Lower leg skin (tissue), 4 donors: ENCODE results near the gene PRRX1. TPM values are rescaled to one million over a fixed set of nuclear protein-coding genes. Genes with fewer than 3 reads are reported as not detected.

Source experiments
- DNase-seq, 2 donors: peaks; one replicate each; pipeline ENCODE4 v3.0.0-alpha.2; 2019; ENCODE audit warnings: low spot score in 2 of 2
- H3K4me3 ChIP-seq: fragments of 200-600 bp; sonication (generic); 2 replicates; pipeline ENCODE4 v1.5.1; 2017; ENCODE audit warnings: mild to moderate bottlenecking, low read depth; ENCODE audit not compliant: poor library complexity, severe bottlenecking
- POLR2A ChIP-seq, 2 donors: fragments of 450-650 bp; IDR thresholded peaks; one replicate each; pipeline ENCODE4 v1.6.1; 2016 to 2017; ENCODE audit warnings: antibody characterized with exemption in 2 of 2, mild to moderate bottlenecking in 1 of 2, moderate library complexity in 1 of 2
- WGBS, 2 donors: methylation state at CpG; one replicate each; pipeline ENCODE4 v1.1.5; 2018; 5-methylcytosine and 5-hydroxymethylcytosine counted together
- intact Hi-C: fragments of 100-400 bp; cut with DNase I; formaldehyde crosslinking; loops from one replicate; pipeline ENCODE4 v1.15.0; 2023; ENCODE audit warnings: low total_unique reads
- total RNA-seq, 4 donors: library from RNA; depleted of rRNA; stranded (reverse); fragments of >200 nt; gene quantifications; one replicate each; pipeline ENCODE4 v1.1.0, GENCODE V29; 2016
- TF ChIP-seq, protein P1 (sequence below), 3 donors: fragments of 450-650 bp; IDR thresholded peaks; one replicate each; pipeline ENCODE4 v1.5.1; 2016; ENCODE audit warnings: antibody characterized with exemption in 3 of 3, mild to moderate bottlenecking in 3 of 3, moderate library complexity in 2 of 3

Gene PRRX1
- total RNA-seq, 4 donors from 2014 or later: 7.5 to 32.7 (median 19.8) TPM

DNA sequence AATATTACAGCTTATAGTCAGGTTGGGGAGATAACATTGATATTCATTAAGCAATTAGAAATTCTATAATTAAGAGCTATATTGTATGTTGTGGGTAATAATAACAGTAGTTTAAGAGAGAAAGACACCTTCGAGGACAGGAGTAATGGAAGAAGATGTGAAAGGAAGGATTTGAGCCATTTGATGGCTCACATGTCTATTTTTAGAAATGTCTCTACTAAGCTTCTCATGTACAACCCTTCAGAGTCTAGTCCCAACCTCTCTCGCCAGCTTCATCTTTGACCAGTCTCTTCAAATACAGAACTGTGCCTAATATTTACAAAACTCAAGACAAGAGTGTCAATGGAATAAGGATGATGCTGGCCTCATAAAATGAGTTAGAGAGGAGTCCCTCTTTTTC lies 95.1 kb downstream of the PRRX1 start:
- DNase-seq: no peak
- no peak for TF ChIP-seq POLR2A (IDR thresholded peaks at IDR 0.05)
- TF ChIP-seq, protein P1, sequence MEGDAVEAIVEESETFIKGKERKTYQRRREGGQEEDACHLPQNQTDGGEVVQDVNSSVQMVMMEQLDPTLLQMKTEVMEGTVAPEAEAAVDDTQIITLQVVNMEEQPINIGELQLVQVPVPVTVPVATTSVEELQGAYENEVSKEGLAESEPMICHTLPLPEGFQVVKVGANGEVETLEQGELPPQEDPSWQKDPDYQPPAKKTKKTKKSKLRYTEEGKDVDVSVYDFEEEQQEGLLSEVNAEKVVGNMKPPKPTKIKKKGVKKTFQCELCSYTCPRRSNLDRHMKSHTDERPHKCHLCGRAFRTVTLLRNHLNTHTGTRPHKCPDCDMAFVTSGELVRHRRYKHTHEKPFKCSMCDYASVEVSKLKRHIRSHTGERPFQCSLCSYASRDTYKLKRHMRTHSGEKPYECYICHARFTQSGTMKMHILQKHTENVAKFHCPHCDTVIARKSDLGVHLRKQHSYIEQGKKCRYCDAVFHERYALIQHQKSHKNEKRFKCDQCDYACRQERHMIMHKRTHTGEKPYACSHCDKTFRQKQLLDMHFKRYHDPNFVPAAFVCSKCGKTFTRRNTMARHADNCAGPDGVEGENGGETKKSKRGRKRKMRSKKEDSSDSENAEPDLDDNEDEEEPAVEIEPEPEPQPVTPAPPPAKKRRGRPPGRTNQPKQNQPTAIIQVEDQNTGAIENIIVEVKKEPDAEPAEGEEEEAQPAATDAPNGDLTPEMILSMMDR (IDR thresholded peaks at IDR 0.05): no peak
- 68 to 91% methylated on average over 2 of the region's 2 CpGs for whole genome bisulfite sequencing, 2 donors

DNA sequence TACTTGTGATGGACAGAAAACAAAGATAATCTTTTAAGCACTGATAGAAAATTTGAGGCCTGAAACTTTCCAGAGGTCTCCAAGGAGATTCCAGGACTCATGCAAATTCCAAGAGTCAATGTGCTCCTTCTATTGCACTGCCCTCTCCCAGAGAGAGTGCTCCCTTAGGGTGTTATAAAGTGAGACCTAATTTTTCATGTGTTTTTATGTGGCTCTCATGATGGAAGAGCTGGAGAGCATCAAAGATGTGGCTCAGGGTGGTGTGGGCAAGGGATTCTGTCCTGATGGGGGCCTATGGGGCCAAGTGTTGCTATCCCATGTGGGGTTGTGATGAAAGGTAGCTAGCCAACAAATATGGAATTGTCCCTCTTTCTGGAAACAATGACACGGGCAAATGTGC lies 101.3 kb downstream of the PRRX1 start:
- TF ChIP-seq, protein P1 (IDR thresholded peaks at IDR 0.05): no peak
- TF ChIP-seq POLR2A (IDR thresholded peaks at IDR 0.05): no peak
- H3K4me3 ChIP-seq: no peak overlapping the region
- no peak for DNase-seq
- intact Hi-C loops: no loop called here
- WGBS, 2 donors: 76 to 78% methylated on average over 1 of the region's 1 CpG

More for the DNA sequence above, 95.1 kb downstream of the PRRX1 start:
- H3K4me3 ChIP-seq: no peak overlapping the region
- intact Hi-C loops: no loop called here

DNA sequence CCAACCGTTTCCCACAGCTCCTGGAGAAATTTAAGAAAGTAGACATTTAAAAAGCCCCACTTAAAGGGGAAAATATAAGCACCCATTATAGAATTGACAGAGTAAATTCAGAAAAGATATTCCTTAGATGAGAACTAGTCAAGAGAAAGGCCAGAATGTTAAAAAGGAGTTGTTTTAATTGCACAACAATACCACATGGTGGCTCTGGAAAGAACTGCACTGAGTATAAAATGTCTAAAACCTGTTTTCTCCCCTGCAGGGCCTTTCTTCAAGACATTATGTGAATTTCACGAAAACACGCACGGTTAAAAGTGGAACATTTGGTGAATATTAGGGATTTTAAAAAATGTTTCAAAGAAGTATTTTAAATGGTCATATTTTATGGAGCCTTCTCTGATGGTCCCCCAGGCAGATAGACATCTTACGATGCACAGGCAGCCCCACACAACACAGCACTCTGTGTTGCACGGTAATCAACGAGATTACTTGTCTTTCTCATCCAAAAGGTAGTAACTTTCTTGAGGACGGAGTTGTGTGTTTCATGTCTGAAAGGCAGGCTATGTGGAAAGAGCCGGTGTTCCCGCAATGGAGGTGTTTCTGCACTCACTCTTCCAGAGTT lies 101.9 kb downstream of the PRRX1 start:
- TF ChIP-seq POLR2A (IDR thresholded peaks at IDR 0.05): no peak
- TF ChIP-seq, protein P1 (IDR thresholded peaks at IDR 0.05): no peak
- intact Hi-C loops: no loop called here
- H3K4me3 ChIP-seq: no peak overlapping the region
- no peak for DNase-seq
- WGBS, 2 donors: 65% methylated on average over 10 of the region's 10 CpGs

DNA sequence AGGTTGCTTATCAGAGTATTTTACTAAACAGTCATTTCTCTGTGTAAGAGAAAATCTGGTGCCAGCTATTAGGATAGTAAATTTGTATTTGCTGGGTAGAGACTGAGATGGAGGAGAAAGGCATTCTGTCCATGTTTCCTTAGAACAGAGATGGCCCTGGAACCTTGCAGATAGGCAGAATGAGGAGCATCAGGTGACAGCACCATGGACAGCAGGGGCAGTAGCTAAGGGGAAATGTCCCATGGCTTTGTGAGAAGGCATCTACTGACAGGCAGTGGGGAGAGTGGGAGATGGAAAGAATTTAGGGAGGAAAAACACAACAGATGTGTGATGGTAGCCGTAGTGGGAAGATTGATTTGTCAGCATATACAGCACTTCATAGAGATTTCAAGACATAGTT lies 105.0 kb downstream of the PRRX1 start:
- intact Hi-C loops: no loop called here
- TF ChIP-seq, protein P1 (IDR thresholded peaks at IDR 0.05): no peak
- TF ChIP-seq POLR2A (IDR thresholded peaks at IDR 0.05): no peak
- no peak for DNase-seq
- 90 to 100% methylated on average over 1 of the region's 1 CpG for WGBS, 2 donors
- H3K4me3 ChIP-seq: no peak overlapping the region

DNA sequence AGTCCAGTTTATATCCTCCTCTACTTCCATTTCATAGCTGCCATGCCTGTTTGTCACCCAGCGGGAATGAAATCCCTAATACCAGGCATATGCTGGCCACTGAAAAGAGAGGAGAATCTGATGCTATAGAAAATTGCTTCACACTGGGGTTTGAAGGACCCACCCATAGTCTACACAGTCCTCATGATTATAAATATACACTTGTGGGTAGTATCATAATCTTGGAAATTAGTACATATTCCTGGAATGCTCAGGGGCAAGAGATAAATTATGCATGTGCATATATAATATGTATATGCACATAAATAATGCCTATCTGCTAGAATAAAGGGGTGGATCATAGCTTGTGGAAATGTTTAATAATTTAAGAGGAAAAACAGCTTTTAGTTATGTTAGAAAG lies 105.8 kb downstream of the PRRX1 start:
- 97 to 100% methylated on average over 1 of the region's 1 CpG for WGBS, 2 donors

More for the DNA sequence above, 105.8 kb downstream of the PRRX1 start:
- DNase-seq: no peak
- intact Hi-C loops: no loop called here
- no peak overlapping the region for H3K4me3 ChIP-seq
- TF ChIP-seq, protein P1 (IDR thresholded peaks at IDR 0.05): no peak
- TF ChIP-seq POLR2A (IDR thresholded peaks at IDR 0.05): no peak
